VCaP (cell line): ENCODE measurements around the gene ECHS1.
"Not testable (repeated sequence)": the region's sequence is repeated elsewhere in the genome, so short reads cannot be mapped to it uniquely, and the experiment has no call there.

ENCODE experiments used
- H3K27ac ChIP-seq: fragments of 450-650 bp; 2 replicates; pipeline ENCODE4 v1.5.1; 2017
- CTCF ChIP-seq: fragments of 450-650 bp; conservative IDR thresholded peaks from 2 replicates; pipeline ENCODE4 v1.5.1; 2017; ENCODE audit warnings: mild to moderate bottlenecking, moderate library complexity

The ECHS1 gene

GRCh38 chr10:133388973-133389818 is 16.0 kb upstream of the ECHS1 start:
- TF ChIP-seq CTCF = no peak
- no peak overlapping the region for H3K27ac ChIP-seq

- no peak for TF ChIP-seq CTCF
- no peak overlapping the region for H3K27ac ChIP-seq
These were observed 15.2 kb upstream of the ECHS1 start for GRCh38 chr10:133388236-133388972.

GRCh38 chr10:133386951-133387350 is 13.8 kb upstream of the ECHS1 start:
- not testable (repeated sequence) for H3K27ac ChIP-seq

GRCh38 chr10:133385214-133385613 is 12.1 kb upstream of the ECHS1 start:
- H3K27ac ChIP-seq = no peak overlapping the region
- no peak for TF ChIP-seq CTCF

GRCh38 chr10:133384071-133384470 is 10.9 kb upstream of the ECHS1 start:
- TF ChIP-seq CTCF = no peak
- no peak overlapping the region for H3K27ac ChIP-seq

- no peak for TF ChIP-seq CTCF
- no peak overlapping the region for H3K27ac ChIP-seq
These were observed 10.4 kb upstream of the ECHS1 start for GRCh38 chr10:133383551-133383950.

GRCh38 chr10:133381036-133381435 is 7.9 kb upstream of the ECHS1 start:
- no peak overlapping the region for H3K27ac ChIP-seq
- no peak for TF ChIP-seq CTCF
